ENCODE results near the gene ZNF138.
"Not testable (repeated sequence)": the region's sequence is repeated elsewhere in the genome, so short reads cannot be mapped to it uniquely, and the experiment has no call there.

The ZNF138 gene

GRCh38 chr7:64794171-64794844, at the start of gene ZNF138:
ZNF138 (plus strand) TSS chr7:64794428; CDS start chr7:64794569, 141 bp downstream.
- DNase-seq = peak; percentile 90

GRCh38 chr7:64744680-64745079, 49.5 kb upstream of the ZNF138 start:
- DNase-seq = no peak

- no peak for DNase-seq
These were observed 46.4 kb upstream of the ZNF138 start for GRCh38 chr7:64747802-64748201.

- DNase-seq = no peak
These were observed 41.2 kb upstream of the ZNF138 start for GRCh38 chr7:64753032-64753431.

GRCh38 chr7:64755865-64756264, 38.4 kb upstream of the ZNF138 start:
- DNase-seq = no peak

GRCh38 chr7:64758151-64758550, 36.1 kb upstream of the ZNF138 start:
- DNase-seq = no peak

- DNase-seq = no peak
These were observed 25.4 kb upstream of the ZNF138 start for GRCh38 chr7:64768824-64769223.

- DNase-seq = no peak
These were observed 19.9 kb upstream of the ZNF138 start for GRCh38 chr7:64774204-64774842.

GRCh38 chr7:64775289-64775688, 18.9 kb upstream of the ZNF138 start:
- no peak for DNase-seq

- DNase-seq = not testable (repeated sequence)
These were observed 9.4 kb upstream of the ZNF138 start for GRCh38 chr7:64784842-64785241.

GRCh38 chr7:64787295-64787694, 6.9 kb upstream of the ZNF138 start:
- DNase-seq = no peak

GRCh38 chr7:64789241-64789640, 5.0 kb upstream of the ZNF138 start:
- not testable (repeated sequence) for DNase-seq

GRCh38 chr7:64793106-64793755, 997 bp upstream of the ZNF138 start:
- DNase-seq = no peak

- no peak for DNase-seq
These were observed 948 bp downstream of the ZNF138 start for GRCh38 chr7:64795176-64795575.

- not testable (repeated sequence) for DNase-seq
These were observed 4.9 kb downstream of the ZNF138 start for GRCh38 chr7:64799169-64799568.

- no peak for DNase-seq
These were observed 8.5 kb downstream of the ZNF138 start for GRCh38 chr7:64802699-64803098.

- no peak for DNase-seq
These were observed 13.6 kb downstream of the ZNF138 start for GRCh38 chr7:64807731-64808365.

GRCh38 chr7:64811767-64812166, 17.5 kb downstream of the ZNF138 start:
- no peak for DNase-seq

GRCh38 chr7:64830926-64831325, 36.7 kb downstream of the ZNF138 start:
- DNase-seq = no peak

GRCh38 chr7:64832136-64832535, 37.9 kb downstream of the ZNF138 start:
- no peak for DNase-seq

GRCh38 chr7:64834989-64835388, 40.8 kb downstream of the ZNF138 start:
- DNase-seq = no peak

- DNase-seq = not testable (repeated sequence)
These were observed 41.6 kb downstream of the ZNF138 start for GRCh38 chr7:64835856-64836255.

- not testable (repeated sequence) for DNase-seq
These were observed 43.8 kb downstream of the ZNF138 start for GRCh38 chr7:64838051-64838450.

- no peak for DNase-seq
These were observed 44.5 kb downstream of the ZNF138 start for GRCh38 chr7:64838691-64839090.

Data from activated T-cell treated with anti-CD3 and anti-CD28 coated beads, Interleukin-2, amount 50 U/mL, for 1 hour (primary cell).